Transverse colon (tissue), 4 donors: ENCODE measurements around the gene EHD3.

Experiments used
- CTCF ChIP-seq, 5 experiments: fragments of 200-600 bp in 3 of 5; fragments of 450-650 bp in 2 of 5; sonication (generic) in 3 of 5; IDR thresholded peaks; 1 replicate in 2 of 5; 2 replicates in 3 of 5; pipeline ENCODE4 v1.5.1; 2016 to 2017; ENCODE audit warnings: antibody characterized with exemption in 5 of 5, inconsistent platforms in 3 of 5, mild to moderate bottlenecking in 2 of 5, moderate library complexity in 1 of 5
- EP300 ChIP-seq: sonication (generic); formaldehyde crosslinking; IDR thresholded peaks from one replicate; pipeline ENCODE4 v1.6.1; 2017; ENCODE audit warnings: antibody characterized with exemption, low read depth
- POLR2AphosphoS5 ChIP-seq, 3 donors: sonication (generic); formaldehyde crosslinking; IDR thresholded peaks; one replicate each; pipeline ENCODE4 v1.6.1; 2016; ENCODE audit warnings: antibody characterized with exemption in 3 of 3

DNA sequence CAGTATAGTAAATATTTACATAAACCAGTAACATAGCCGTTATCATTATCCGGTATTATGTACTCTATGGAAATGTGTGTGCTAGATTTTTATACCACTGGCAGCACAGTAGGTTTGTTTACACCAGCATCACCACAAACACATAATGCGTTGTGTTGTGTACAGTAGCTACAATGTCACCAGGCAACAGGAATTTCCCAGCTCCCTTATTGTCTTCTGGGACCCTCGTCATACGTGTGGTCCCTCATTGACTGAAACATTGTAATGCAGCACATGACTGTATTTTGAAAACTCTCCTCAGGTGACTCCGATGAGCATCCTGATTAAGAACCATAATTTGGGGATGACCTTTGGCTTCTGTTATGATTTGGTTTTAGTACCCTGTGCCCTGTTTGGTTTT, 31.3 kb downstream of the EHD3 start:
- TF ChIP-seq CTCF (IDR thresholded peaks at IDR 0.05) (no peak), POLR2AphosphoS5 (IDR thresholded peaks at IDR 0.05) (no peak), EP300 (no peak)
